Activated CD4-positive, alpha-beta T cell treated with anti-CD3 and anti-CD28 coated beads, Interleukin-2, amount 50 U/mL, for 1 hour (primary cell): ENCODE results near the gene RIC1.
"Not testable (repeated sequence)": the region's sequence is repeated elsewhere in the genome, so short reads cannot be mapped to it uniquely, and the experiment has no call there.

Experiments
- DNase-seq: peaks from one replicate; pipeline ENCODE4 v3.0.0-alpha.2; 2020

RIC1 gene

GRCh38 chr9:5736563-5737346, 107.8 kb downstream of the RIC1 start:
- no peak for DNase-seq

GRCh38 chr9:5743109-5743508, 114.2 kb downstream of the RIC1 start:
- DNase-seq, result no peak

GRCh38 chr9:5748438-5748837, 119.5 kb downstream of the RIC1 start:
- DNase-seq, result no peak

GRCh38 chr9:5749306-5749705, 120.4 kb downstream of the RIC1 start:
- no peak for DNase-seq

- DNase-seq, result no peak
These were observed 121.7 kb downstream of the RIC1 start for GRCh38 chr9:5750569-5750968.

GRCh38 chr9:5756633-5757032, 127.7 kb downstream of the RIC1 start:
- no peak for DNase-seq

GRCh38 chr9:5760338-5760737, 131.4 kb downstream of the RIC1 start:
- no peak for DNase-seq

GRCh38 chr9:5762421-5762820, 133.5 kb downstream of the RIC1 start:
- no peak for DNase-seq

GRCh38 chr9:5764130-5764868, 135.4 kb downstream of the RIC1 start:
- DNase-seq, result no peak

GRCh38 chr9:5767968-5768932, 139.3 kb downstream of the RIC1 start:
- no peak for DNase-seq

GRCh38 chr9:5773324-5773999, 144.6 kb downstream of the RIC1 start:
- DNase-seq, result no peak

- no peak for DNase-seq
These were observed 149.9 kb downstream of the RIC1 start for GRCh38 chr9:5778805-5779204.

- DNase-seq, result not testable (repeated sequence)
These were observed 150.9 kb downstream of the RIC1 start for GRCh38 chr9:5779705-5780218.

- not testable (repeated sequence) for DNase-seq
These were observed 154.5 kb downstream of the RIC1 start for GRCh38 chr9:5783420-5783819.

- no peak for DNase-seq
These were observed 155.1 kb downstream of the RIC1 start for GRCh38 chr9:5783982-5784381.

GRCh38 chr9:5784526-5785315, 155.8 kb downstream of the RIC1 start:
- no peak for DNase-seq

GRCh38 chr9:5786370-5787127, 157.6 kb downstream of the RIC1 start:
- DNase-seq, result no peak

GRCh38 chr9:5787220-5787619, 158.3 kb downstream of the RIC1 start:
- no peak for DNase-seq

GRCh38 chr9:5787759-5788302, 158.9 kb downstream of the RIC1 start:
- no peak for DNase-seq

GRCh38 chr9:5789489-5789888, 160.6 kb downstream of the RIC1 start:
- no peak for DNase-seq
